Renal cortex interstitium (tissue), 11 donors: Measurements from ENCODE around the gene KLK7. TPM values are rescaled to one million over a fixed set of nuclear protein-coding genes. Genes with fewer than 3 reads are reported as not detected.

Experiments used
- DNase-seq, 11 donors: peaks; one replicate each; pipeline ENCODE4 v3.0.0-alpha.2; 2013; ENCODE audit warnings: low read depth in 9 of 11, low spot score in 4 of 11; ENCODE audit errors: extremely low read depth in 1 of 11
- polyA plus RNA-seq, 3 donors: library from polyadenylated mRNA; unstranded; fragments of 120-200 nt; gene quantifications; one replicate each; pipeline ENCODE4 v1.2.1, GENCODE V29; 2013; ENCODE audit not compliant: insufficient read length in 3 of 3

The KLK7 gene
- polyA plus RNA-seq, 3 donors: 3.9 to 4.6 (median 4.2) TPM

- DNase-seq: no peak
Measured at GRCh38 chr19:50959731-50960500, 23.8 kb downstream of the KLK7 start.

GRCh38 chr19:50957587-50957986 lies 26.1 kb downstream of the KLK7 start:
- DNase-seq: no peak

- DNase-seq: no peak
Measured at GRCh38 chr19:50952910-50953309, 30.8 kb downstream of the KLK7 start, which contains the start of gene KLK5. Gene KLK5, minus strand, starts transcription at chr19:50953038. Its CDS starts 381 bp downstream, at chr19:50952657.

- no peak for DNase-seq
Measured at GRCh38 chr19:50949861-50950260, 33.9 kb downstream of the KLK7 start.

GRCh38 chr19:50947123-50947522 lies 36.6 kb downstream of the KLK7 start:
- no peak for DNase-seq

GRCh38 chr19:50944795-50945194 lies 38.9 kb downstream of the KLK7 start:
- no peak for DNase-seq

- DNase-seq: no peak
Measured at GRCh38 chr19:50943074-50943828, 40.5 kb downstream of the KLK7 start.

- no peak for DNase-seq
Measured at GRCh38 chr19:50939596-50939995, 44.1 kb downstream of the KLK7 start.

- no peak for DNase-seq
Measured at GRCh38 chr19:50933640-50934039, 50.1 kb downstream of the KLK7 start.

GRCh38 chr19:50932690-50933083 lies 51.0 kb downstream of the KLK7 start:
- DNase-seq: no peak

GRCh38 chr19:50932018-50932689 lies 51.6 kb downstream of the KLK7 start:
- no peak for DNase-seq

- no peak for DNase-seq
Measured at GRCh38 chr19:50931023-50931422, 52.7 kb downstream of the KLK7 start.

- no peak for DNase-seq
Measured at GRCh38 chr19:50928831-50929230, 54.9 kb downstream of the KLK7 start.

Other genes starting within 250 kb of the KLK7 start
- not detected for gene GPR32, start 213.5 kb downstream of the KLK7 start, polyA plus RNA-seq
- under 1 TPM in 2 of 3 donors, not detected in 1; 0.07 to 0.36 TPM for gene ACP4, start 193.5 kb downstream of the KLK7 start, polyA plus RNA-seq
- gene KLK1, start 160.1 kb downstream of the KLK7 start, polyA plus RNA-seq: 1 to 10 TPM; 1.3 TPM
- not detected for gene KLK15, start 150.3 kb downstream of the KLK7 start, polyA plus RNA-seq
- gene KLK3, start 129.0 kb downstream of the KLK7 start, polyA plus RNA-seq: under 1 TPM; 0.42 to 0.65 (median 0.48) TPM
- under 1 TPM in 1 of 3 donors, not detected in 2; 0.42 TPM for gene KLK2, start 110.5 kb downstream of the KLK7 start, polyA plus RNA-seq
- not detected for gene KLK4, start 72.5 kb downstream of the KLK7 start, polyA plus RNA-seq
- gene KLK5, start 30.9 kb downstream of the KLK7 start, polyA plus RNA-seq: 1 to 10 TPM; 1.2 to 1.9 (median 1.5) TPM
- gene KLK6, start 14.3 kb downstream of the KLK7 start, polyA plus RNA-seq: 10 to 100 TPM; 29.7 to 34.7 (median 32.4) TPM
- gene KLK8, start 17.7 kb upstream of the KLK7 start, polyA plus RNA-seq: 1 to 10 TPM; 2.4 to 4.0 (median 3.6) TPM
- under 1 TPM; 0.32 to 0.44 (median 0.37) TPM for gene KLK10, start 35.8 kb upstream of the KLK7 start, polyA plus RNA-seq
- gene KLK11, start 42.7 kb upstream of the KLK7 start, polyA plus RNA-seq: under 1 TPM in 2 of 3 donors, not detected in 1; 0.19 to 0.38 TPM
- not detected for gene KLK12, start 51.1 kb upstream of the KLK7 start, polyA plus RNA-seq
- under 1 TPM; 0.39 to 0.68 (median 0.40) TPM for gene KLK13, start 81.2 kb upstream of the KLK7 start, polyA plus RNA-seq
- gene KLK14, start 99.0 kb upstream of the KLK7 start, polyA plus RNA-seq: under 1 TPM; 0.22 to 0.51 (median 0.23) TPM
- gene CTU1, start 124.5 kb upstream of the KLK7 start, polyA plus RNA-seq: 1 to 10 TPM; 2.1 to 4.2 (median 4.0) TPM
- gene SIGLEC9, start 141.0 kb upstream of the KLK7 start, polyA plus RNA-seq: 1 to 10 TPM; 1.1 to 1.7 (median 1.5) TPM
- under 1 TPM; 0.22 to 0.65 (median 0.27) TPM for gene SIGLEC7, start 158.4 kb upstream of the KLK7 start, polyA plus RNA-seq
- gene CD33, start 241.2 kb upstream of the KLK7 start, polyA plus RNA-seq: 1 to 10 TPM; 1.8 to 2.4 (median 1.8) TPM